Measurements from ENCODE around the gene CLIC3. TPM values are rescaled to one million over a fixed set of nuclear protein-coding genes. Genes with fewer than 3 reads are reported as not detected.

CLIC3 gene
- total RNA-seq, 4 donors from 2014 or later = 3.3 TPM; not detected in 3

- Histone ChIP-seq H3K4me1 (peaks cover 5 to 34% (median 10%) of the 10 kb centered on the region in 4 donors), H3K36me3 (peaks cover 0 to 13% (median 0%) of the 10 kb centered on the region in 3 donors), H3K9me3 (no peaks in the 10 kb centered on the region), H3K4me3 (peak overlapping the region in 1 of 4 donors; percentile 2), H3K27ac (peak overlapping the region in 3 of 4 donors; percentile 22 to 62 (median 50)), H3K27me3 (peaks cover 0 to 10% of the 10 kb centered on the region in 2 donors)
- no peak for DNase-seq
- no peak for TF ChIP-seq CTCF (IDR thresholded peaks at IDR 0.05)
Observed at GRCh38 chr9:137042751-137043727, 46.7 kb upstream of the CLIC3 start.

- H3K4me3 ChIP-seq = no peak overlapping the region
- H3K27me3 ChIP-seq = peaks cover 0 to 4% of the 10 kb centered on the region in 2 donors
- peaks cover 2 to 28% (median 7%) of the 10 kb centered on the region in 4 donors for H3K4me1 ChIP-seq
- peaks cover 0 to 13% (median 0%) of the 10 kb centered on the region in 3 donors for H3K36me3 ChIP-seq
- no peak for TF ChIP-seq CTCF (IDR thresholded peaks at IDR 0.05)
- TF ChIP-seq POLR2A (IDR thresholded peaks at IDR 0.05) = no peak
- DNase-seq = no peak
- H3K27ac ChIP-seq = no peak overlapping the region
- H3K9me3 ChIP-seq = no peaks in the 10 kb centered on the region
Observed at GRCh38 chr9:137041124-137041523, 44.8 kb upstream of the CLIC3 start.

GRCh38 chr9:137040568-137040967 is 44.2 kb upstream of the CLIC3 start:
- Histone ChIP-seq H3K4me1 (peaks cover 0 to 26% (median 2%) of the 10 kb centered on the region in 4 donors), H3K4me3 (no peak overlapping the region), H3K36me3 (peaks cover 0 to 13% (median 0%) of the 10 kb centered on the region in 3 donors), H3K27me3 (peaks cover 0 to 4% of the 10 kb centered on the region in 2 donors), H3K27ac (no peak overlapping the region), H3K9me3 (no peaks in the 10 kb centered on the region)
- no peak for TF ChIP-seq CTCF (IDR thresholded peaks at IDR 0.05)
- no peak for TF ChIP-seq POLR2A (IDR thresholded peaks at IDR 0.05)
- DNase-seq = no peak

DNA sequence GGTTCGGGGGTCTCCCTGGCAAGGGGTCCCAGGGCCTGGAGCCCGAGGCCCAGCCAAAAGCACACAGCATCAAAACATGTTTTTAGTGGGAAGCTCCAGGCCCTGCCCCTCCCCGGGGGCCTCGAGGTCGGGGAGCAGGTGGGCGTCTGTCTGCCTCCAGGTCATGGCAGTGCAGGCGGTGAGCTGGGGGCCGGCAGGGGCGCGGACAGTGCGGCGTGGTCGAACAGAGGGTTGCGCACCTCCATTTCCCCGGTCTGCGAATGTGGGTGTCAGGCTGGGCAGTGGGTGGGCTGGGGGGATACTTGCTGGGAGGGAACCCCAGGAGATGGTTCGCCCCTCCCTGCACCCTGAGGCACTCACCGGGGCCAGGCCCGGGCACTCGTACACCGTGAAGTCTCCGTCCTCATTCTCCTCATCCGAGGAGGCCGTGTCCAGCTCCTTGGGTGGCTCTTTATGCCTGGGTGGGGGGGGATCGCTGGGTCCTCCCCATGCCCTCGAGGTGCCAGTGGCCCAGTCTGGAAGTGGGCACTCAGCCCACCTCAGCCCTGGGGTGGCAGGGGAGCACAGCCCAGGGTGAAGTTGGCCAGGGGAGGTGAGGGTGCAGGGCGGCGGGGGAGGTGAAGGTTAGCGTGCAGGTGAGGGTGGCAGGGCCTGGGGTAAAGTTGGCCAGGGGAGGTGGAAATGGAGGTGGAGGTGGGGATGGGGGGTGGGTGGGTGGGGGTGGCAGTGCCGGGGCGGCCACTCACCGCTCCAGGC is 43.4 kb upstream of the CLIC3 start:
- no peak for TF ChIP-seq POLR2A (IDR thresholded peaks at IDR 0.05)
- TF ChIP-seq CTCF (IDR thresholded peaks at IDR 0.05) = no peak
- no peak overlapping the region for H3K27ac ChIP-seq
- no peak for DNase-seq
- peaks cover 0 to 13% (median 0%) of the 10 kb centered on the region in 3 donors for H3K36me3 ChIP-seq
- peaks cover 0 to 3% of the 10 kb centered on the region in 2 donors for H3K27me3 ChIP-seq
- H3K4me1 ChIP-seq = peaks cover 0 to 27% (median 5%) of the 10 kb centered on the region in 4 donors
- H3K9me3 ChIP-seq = no peaks in the 10 kb centered on the region
- no peak overlapping the region for H3K4me3 ChIP-seq

GRCh38 chr9:137038916-137039315 is 42.5 kb upstream of the CLIC3 start:
- no peaks in the 10 kb centered on the region for H3K9me3 ChIP-seq
- peaks cover 0 to 24% (median 11%) of the 10 kb centered on the region in 4 donors for H3K4me1 ChIP-seq
- no peak overlapping the region for H3K27ac ChIP-seq
- TF ChIP-seq CTCF (IDR thresholded peaks at IDR 0.05) (no peak), POLR2A (IDR thresholded peaks at IDR 0.05) (no peak)
- no peak overlapping the region for H3K4me3 ChIP-seq
- peaks cover 0 to 13% (median 0%) of the 10 kb centered on the region in 3 donors for H3K36me3 ChIP-seq
- no peaks in the 10 kb centered on the region for H3K27me3 ChIP-seq
- DNase-seq = no peak

All from Peyer's patch (tissue), 4 donors.